Stimulated activated CD4-positive, alpha-beta T cell treated with anti-CD3 and anti-CD28 coated beads, Interleukin-1b, Interleukin-23, amount 100 ng/mL, for 1 hour (primary cell): Measurements from ENCODE around the gene TTC31.

Experiments
- DNase-seq, 2 donors: peaks; one replicate each; pipeline ENCODE4 v3.0.0-alpha.2; 2020; ENCODE audit warnings: low read depth in 2 of 2

TTC31 gene

DNA sequence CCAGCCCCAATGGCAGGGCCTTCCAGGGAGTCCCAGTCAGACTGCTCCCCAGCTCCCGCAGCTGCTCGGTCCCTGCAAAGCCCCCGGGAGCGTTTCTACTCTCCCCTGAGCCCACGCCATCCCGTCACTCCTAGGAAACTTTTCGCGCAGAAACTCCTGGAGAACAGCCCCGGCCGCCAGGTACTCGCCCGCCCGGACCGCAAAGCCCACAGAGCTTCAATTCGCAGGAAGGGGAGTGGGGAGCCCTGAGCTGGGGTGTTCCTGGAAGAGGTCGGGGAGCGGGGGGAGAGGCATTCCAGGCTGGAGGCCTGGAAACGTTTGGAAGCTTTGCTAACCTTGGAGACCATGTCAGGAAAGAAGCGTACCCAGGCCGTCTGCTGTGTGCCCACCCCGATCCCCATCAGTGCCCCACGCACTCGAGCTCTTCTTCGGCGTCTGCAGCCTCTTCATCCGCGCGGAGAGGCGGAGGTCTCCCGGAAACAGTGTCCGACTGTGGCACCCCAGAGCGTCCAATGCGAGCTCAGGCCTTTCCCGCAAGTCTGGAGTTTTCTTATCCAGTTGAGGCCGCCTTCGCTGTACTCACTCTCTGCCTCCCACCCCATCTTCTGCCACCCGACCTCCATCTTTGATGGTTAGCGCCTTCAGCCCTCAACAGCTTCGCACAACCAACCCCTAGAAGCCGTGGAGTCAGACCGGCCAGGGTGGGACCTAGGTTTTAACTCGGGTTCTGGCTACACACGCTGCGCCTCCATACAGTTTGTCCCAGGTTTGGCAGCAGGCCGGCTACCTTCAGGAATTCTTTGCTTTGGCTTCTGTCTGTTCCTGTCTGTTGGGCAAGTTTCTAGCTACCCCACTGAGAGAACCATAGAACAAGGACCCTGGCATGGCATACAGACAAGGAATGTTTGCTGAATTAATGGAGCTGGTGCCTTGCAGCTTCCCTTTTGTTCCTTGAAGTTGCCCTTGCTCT, 20.9 kb downstream of the TTC31 start:
- no peak for DNase-seq

GRCh38 chr2:74504591-74504990, 21.7 kb downstream of the TTC31 start:
- DNase-seq: no peak

- DNase-seq: no peak
These were observed 22.8 kb downstream of the TTC31 start for GRCh38 chr2:74505448-74506246.

DNA sequence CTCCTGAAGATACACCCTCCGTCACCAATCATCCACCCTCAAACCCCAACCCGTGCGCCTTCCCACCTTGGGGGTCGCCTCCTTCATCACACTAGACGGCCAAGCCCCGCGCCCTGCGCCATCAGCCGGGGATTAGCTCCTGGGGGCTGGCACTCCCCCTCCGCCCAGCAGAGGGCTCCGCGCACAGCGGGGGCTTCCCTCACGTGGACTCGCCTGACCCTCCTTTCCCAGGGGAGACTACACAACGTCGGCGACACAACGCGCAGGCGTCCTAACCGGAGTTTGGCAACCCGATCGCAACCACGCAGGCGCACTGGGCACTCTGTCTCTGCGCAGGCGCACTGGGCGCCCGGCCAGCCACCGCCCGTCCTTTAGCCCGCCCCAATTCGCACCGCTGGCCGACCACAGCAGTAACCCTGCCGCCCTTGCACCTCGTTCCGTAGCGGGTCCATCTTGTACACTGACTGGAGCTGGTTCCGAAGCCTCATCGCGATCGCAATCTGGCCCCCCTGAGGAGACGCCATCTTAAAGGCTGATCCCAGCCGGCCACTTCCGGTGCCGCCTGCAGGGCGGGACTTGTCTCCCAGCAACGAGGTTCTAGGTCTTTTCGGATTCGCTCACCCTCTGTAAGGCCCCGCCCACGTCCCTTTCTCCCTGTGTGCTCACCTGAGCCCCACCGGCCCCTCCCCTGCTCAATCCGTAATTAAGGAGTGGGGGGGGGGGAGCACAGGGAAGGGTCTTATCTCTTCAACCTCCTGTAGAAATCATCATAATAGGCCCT, 24.5 kb downstream of the TTC31 start, which contains the start of gene PCGF1:
Gene PCGF1 (minus strand): TSS at position 551 of the 781 bp plus-strand sequence. CDS start 27 bp downstream, at position 524.
- DNase-seq: peak; percentile 94 to 99

DNA sequence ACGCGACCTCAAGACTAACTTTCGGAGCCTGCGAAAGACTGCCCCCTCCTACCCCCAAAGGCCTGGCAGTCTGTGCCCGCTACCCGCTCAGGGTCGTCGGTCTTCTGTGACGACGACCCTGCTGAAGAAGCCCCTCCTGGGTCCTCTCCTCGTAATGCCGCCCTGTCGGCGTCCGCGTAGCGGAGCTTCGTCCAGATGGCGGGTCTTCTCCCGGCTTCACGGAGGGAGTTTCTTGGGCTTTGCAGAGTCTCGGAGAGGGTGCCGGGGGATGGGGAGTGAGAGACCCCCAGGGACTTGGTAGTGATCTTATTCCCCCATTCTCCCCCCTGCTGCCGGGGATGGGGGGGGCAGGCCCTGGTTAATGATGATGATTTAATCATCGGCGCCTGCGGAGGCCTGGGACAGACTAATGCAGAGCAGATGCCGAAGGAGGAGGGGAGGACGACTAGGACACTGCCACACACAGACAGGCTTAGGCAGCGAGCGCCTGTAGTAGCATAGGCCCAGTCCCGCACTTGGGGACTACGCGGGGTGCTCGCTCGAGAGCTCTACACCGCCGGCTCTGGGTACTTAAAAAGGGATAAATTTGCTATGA, 25.1 kb downstream of the TTC31 start:
- no peak for DNase-seq

- no peak for DNase-seq
These were observed 27.4 kb downstream of the TTC31 start for GRCh38 chr2:74510272-74510671.

- no peak for DNase-seq
These were observed 28.5 kb downstream of the TTC31 start for GRCh38 chr2:74511104-74511989.

- DNase-seq: no peak
These were observed 30.1 kb downstream of the TTC31 start for GRCh38 chr2:74512744-74513604.

DNA sequence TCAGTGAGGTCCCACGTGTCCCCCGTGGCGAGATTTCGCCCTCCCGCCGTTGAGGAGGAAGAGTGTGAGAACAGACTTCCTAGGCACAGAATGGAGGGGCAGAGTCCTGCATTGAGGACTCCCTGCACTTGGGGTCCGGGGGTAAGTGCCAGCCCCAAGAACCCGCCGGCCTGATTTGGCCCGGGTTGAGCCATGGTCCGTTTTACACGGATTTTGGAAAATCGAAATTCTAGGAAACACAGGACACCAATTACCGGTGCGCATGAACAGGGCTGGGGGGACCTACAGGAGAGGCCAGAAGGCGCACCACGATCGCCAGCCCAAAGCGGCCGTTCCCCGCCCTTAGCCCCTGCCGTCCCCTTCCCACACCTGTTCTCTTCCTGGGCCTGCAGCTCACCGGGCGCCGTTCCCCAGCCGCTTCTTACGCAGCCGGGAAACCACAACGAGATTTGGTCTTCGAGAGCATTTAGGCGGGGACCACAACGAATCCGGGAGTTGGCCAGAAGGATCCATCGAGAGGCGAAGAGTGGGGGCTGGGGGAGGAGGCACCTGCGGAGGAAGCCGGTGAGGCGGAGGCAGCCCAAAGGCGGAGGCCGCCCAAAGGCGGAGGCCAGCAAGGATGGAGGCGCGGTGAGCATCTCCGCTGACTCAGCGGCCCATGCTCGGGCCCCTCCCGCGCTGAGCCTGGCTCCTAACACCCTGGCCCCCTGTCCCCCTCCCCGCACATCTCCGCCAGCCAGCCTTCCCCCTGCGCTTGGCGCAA, 30.9 kb downstream of the TTC31 start:
- DNase-seq: no peak

- DNase-seq: no peak
These were observed 31.7 kb downstream of the TTC31 start, which contains the start of gene TLX2 for GRCh38 chr2:74514368-74515270. Gene TLX2, plus strand, starts transcription at chr2:74514450. Its CDS starts 357 bp downstream, at chr2:74514807.

GRCh38 chr2:74515271-74515980, 32.5 kb downstream of the TTC31 start:
- DNase-seq: no peak

DNA sequence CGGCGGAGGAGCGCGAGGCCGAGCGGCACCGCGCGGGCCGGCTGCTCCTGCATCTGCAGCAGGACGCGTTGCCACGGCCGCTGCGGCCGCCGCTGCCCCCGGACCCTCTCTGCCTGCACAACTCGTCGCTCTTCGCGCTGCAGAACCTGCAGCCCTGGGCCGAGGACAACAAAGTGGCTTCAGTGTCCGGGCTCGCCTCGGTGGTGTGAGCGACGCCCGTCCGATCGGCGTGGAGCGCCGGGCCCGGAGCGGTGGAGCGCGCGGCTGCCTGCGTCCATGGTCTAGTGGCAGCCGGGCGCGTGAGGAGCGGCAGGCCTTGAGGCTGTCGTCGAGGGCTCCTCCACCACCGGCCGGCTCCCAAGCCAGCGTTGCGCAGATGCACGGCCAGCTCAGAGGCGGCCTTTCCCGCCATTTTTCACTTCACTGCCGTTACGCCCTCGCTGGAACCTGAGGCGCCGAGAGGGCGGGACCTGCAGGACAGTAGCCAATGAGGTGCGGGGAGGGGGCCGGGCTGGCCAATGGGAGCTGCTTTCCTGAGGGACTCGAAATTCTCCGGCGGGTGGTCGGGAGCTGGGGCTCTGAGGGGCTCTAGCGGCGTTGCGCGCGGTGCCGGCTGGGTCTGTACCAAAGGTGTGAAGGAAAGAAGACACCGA, 33.2 kb downstream of the TTC31 start:
- DNase-seq: peak; percentile 46 to 74

DNA sequence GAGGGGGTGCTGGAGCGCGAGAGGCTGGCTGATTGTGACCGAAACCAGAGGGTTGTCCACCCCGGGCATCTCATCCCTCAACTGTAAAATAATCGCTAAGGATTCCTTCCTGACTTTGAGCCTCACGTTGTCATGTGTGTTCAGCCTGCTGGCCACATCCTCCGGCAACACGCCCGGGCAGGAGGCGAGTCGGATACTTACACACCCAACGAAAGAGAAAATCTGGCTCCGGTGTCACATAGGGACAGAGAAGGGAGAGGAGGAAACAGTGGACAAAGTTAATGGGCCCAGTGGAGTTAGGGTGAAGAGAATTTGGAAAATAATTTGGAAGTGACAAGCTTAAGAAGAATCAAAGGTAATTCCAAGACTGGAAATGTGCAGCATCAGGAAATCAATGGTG, 33.8 kb downstream of the TTC31 start:
- DNase-seq: no peak

- DNase-seq: no peak
These were observed 39.6 kb downstream of the TTC31 start for GRCh38 chr2:74522516-74522915.

DNA sequence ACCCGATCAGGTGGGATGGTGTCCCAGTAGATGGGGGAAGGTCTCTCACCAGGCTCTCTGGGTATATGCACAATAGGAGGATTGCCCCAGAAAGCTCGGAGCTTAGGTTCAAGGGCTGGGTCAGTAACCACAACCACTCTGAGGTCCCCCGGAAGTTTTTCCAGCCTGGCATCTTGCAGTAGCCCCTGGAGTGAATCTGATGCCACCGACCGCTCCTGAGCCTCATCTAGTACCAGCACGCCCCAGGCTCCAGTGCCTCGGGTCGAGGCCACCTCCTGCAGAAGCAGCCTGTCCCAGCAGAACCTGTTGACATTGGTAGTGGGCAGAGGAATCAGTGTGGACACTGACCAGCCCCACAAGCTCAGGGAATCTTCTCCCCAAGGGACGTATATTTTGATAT, 41.1 kb downstream of the TTC31 start:
- no peak for DNase-seq
